Measurements from ENCODE around the gene JAML. TPM values are rescaled to one million over a fixed set of nuclear protein-coding genes. Genes with fewer than 3 reads are reported as not detected.

Gene JAML
- total and polyA plus RNA-seq, 2 of the 13 experiments (the other 11 are each of a cell fraction or from before 2014, with no cell fraction given) = 2.0 to 3.3 TPM

DNA sequence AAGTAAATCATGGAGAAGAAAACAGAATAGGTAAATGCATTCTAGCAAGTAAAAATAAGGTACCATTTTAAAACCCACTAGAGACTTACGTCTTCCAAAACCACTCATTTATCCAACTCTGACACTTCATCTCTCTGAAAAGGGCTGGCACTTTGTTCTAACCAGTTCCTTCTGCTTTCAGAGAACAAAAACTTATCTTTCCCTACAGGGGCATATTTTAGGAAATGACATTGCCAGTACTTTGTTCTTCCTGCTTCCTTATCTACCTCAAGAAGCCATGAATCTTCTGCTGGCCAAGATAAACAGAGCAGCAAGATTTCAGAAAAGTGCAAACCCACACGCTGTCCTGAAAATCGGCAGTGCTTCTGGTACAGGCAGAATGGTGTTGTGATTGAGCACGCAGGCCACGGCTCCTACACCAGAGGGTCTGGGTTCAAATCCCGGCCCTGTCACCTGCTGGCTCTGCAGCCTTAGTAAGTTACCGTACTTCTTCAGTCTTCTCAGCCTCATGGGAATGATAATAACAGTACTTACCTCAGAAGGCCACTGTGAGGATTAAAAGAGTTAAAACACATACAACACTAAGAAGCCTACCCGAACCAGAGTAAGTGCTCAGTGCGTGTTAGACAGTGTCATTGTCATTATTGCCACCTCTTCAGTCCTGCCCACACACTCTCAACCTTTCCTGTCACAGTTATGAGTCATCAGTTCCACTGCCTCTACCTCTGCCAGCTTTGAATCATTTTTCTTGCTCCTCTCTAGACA is 16.4 kb upstream of the JAML start:
- Histone ChIP-seq H3K4me2 (ENCODE audit: low read depth, low read length) (no peak overlapping the region), H3K9me3 (ENCODE audit: low read length) (no peaks in the 10 kb centered on the region), H4K20me1 (ENCODE audit: insufficient read depth, low read length) (no peaks in the 10 kb centered on the region), H3K27me3 (ENCODE audit: control insufficient read depth in 1 of 2, insufficient read depth in 2 of 2, low read length in 2 of 2) (no peaks in the 10 kb centered on the region), H3K4me3 (replicated peaks in 1 of 3; ENCODE audit: insufficient read depth in 1 of 3, low read depth in 2 of 3, low read length in 3 of 3) (no peak overlapping the region), H3K79me2 (ENCODE audit: insufficient read depth, low read length) (no peaks in the 10 kb centered on the region), H3K27ac (ENCODE audit: extremely low read length, insufficient read depth, low read length) (no peak overlapping the region), H2AFZ (ENCODE audit: low read length) (no peak overlapping the region), H3K9ac (ENCODE audit: insufficient read depth, low read depth, low read length) (no peak overlapping the region), H3K36me3 (replicated peaks in 1 of 2; ENCODE audit: control insufficient read depth in 1 of 2, insufficient read depth in 2 of 2, low read length in 2 of 2) (0 out of 5 replicates have a peak, but pooled peaks cover 0 to 7% of the 10 kb centered on the region in 2 experiments), H3K4me1 (ENCODE audit: insufficient read depth, low read length) (peaks cover 47% of the 10 kb centered on the region)
- POLR2A ChIA-PET = interaction anchor here (0.9 to 1.6 kb wide), 3 partner anchors 11 to 46 kb away, joined by 3 to 6 read pairs (median 5); partner anchors contain the start of genes MPZL2 and MPZL3
- TF ChIP-seq, protein P1, sequence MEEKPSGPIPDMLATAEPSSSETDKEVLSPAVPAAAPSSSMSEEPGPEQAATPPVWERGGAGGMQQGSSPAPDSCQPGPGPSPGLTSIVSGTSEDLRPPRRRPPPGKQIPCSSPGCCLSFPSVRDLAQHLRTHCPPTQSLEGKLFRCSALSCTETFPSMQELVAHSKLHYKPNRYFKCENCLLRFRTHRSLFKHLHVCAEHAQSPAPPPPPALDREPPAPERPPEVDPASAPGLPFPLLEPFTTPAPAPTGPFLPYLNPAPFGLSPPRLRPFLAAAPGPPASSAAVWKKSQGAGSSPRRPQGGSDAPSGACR (CRISPR knock-in tag; IDR thresholded peaks at IDR 0.05) = no peak
- TF ChIP-seq FOSL2 (CRISPR knock-in tag; IDR thresholded peaks at IDR 0.05) (peak; percentile 93), CREB1 (IDR thresholded peaks at IDR 0.05) (peak; percentile 67; the same call in 1 of the 2 replicates), CREB1 (CRISPR knock-in tag; IDR thresholded peaks at IDR 0.05) (no peak), SAP130 (CRISPR knock-in tag; IDR thresholded peaks at IDR 0.05; ENCODE audit: low read depth) (peak; percentile 26; the same call in 1 of the 2 replicates)
- peak; percentile 39 for DNase-seq (ENCODE audit: low spot score)
- FAIRE-seq = no peak
- peak; percentile 42; the same call in 2 of the 3 replicates for ATAC-seq
- in situ Hi-C loops (cut with HindIII; ENCODE audit: extremely low pct_ligation_motif_present, low pct_unique_long_range_greater_than_20kb) (no loop called here), intact Hi-C loops (cut with micrococcal nuclease; ENCODE audit: unreplicated experiment) (no loop called here)
- BruUV-seq (replicated peaks) = no TSS peak
- CTCF ChIA-PET (ENCODE audit: low intra/inter-chr PET ratio, low total read pairs) = no interaction called here
- WGBS (ENCODE audit: low lambda C conversion rate) = 80% methylated on average over 9 of the region's 9 CpGs

DNA sequence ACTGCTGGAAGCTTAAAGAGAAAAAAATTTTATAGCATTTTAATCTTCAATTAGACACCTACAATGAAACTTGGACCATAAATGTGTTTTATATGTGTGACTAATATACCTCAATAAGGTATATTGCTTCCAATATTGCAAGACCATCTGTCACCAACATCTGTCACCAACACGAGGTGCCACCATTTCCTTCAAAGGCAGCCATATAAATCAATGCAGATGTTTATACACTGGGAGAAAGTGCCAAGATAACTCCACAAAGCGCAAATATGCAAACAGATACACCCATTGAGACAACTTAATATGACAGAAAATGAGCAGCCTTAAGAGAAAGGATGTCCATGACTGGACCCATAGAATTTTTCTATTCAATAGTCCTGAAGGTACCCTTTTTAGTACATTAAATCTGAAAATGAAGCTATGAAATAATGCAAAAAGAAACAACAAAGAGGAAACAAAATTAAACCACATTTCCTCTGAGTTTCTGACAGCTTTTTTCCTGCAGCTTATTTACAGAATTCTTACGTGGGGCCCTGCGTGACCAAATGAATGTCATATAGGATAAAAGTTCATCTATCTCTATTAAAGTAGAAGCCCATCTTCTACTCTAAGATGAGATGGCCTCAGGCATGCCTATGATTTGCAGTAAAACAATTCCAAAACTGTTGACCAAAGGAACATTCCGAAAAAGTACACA is 14.8 kb upstream of the JAML start:
- Histone ChIP-seq H2AFZ (ENCODE audit: low read length) (no peak overlapping the region), H3K36me3 (replicated peaks in 1 of 2; ENCODE audit: control insufficient read depth in 1 of 2, insufficient read depth in 2 of 2, low read length in 2 of 2) (peaks cover 0 to 15% of the 10 kb centered on the region in 2 experiments; a peak in 3 of 5 replicates), H3K9me3 (ENCODE audit: low read length) (no peaks in the 10 kb centered on the region), H3K4me3 (replicated peaks in 1 of 3; ENCODE audit: insufficient read depth in 1 of 3, low read depth in 2 of 3, low read length in 3 of 3) (no peak overlapping the region), H3K9ac (ENCODE audit: insufficient read depth, low read depth, low read length) (no peak overlapping the region), H3K27me3 (ENCODE audit: control insufficient read depth in 1 of 2, insufficient read depth in 2 of 2, low read length in 2 of 2) (no peaks in the 10 kb centered on the region), H3K27ac (ENCODE audit: extremely low read length, insufficient read depth, low read length) (no peak overlapping the region), H4K20me1 (ENCODE audit: insufficient read depth, low read length) (no peaks in the 10 kb centered on the region), H3K79me2 (ENCODE audit: insufficient read depth, low read length) (no peaks in the 10 kb centered on the region), H3K4me2 (ENCODE audit: low read depth, low read length) (no peak overlapping the region), H3K4me1 (ENCODE audit: insufficient read depth, low read length) (peaks cover 40% of the 10 kb centered on the region)
- ATAC-seq (no peak), FAIRE-seq (no peak), DNase-seq (ENCODE audit: low spot score) (no peak)
- WGBS (ENCODE audit: low lambda C conversion rate) = 96% methylated on average over 5 of the region's 5 CpGs
- ChIA-PET POLR2A (no interaction called here), CTCF (ENCODE audit: low intra/inter-chr PET ratio, low total read pairs) (no interaction called here)
- BruUV-seq (replicated peaks) = no TSS peak
- intact Hi-C loops (cut with micrococcal nuclease; ENCODE audit: unreplicated experiment) (no loop called here), in situ Hi-C loops (cut with HindIII; ENCODE audit: extremely low pct_ligation_motif_present, low pct_unique_long_range_greater_than_20kb) (no loop called here)
- TF ChIP-seq, protein P2, sequence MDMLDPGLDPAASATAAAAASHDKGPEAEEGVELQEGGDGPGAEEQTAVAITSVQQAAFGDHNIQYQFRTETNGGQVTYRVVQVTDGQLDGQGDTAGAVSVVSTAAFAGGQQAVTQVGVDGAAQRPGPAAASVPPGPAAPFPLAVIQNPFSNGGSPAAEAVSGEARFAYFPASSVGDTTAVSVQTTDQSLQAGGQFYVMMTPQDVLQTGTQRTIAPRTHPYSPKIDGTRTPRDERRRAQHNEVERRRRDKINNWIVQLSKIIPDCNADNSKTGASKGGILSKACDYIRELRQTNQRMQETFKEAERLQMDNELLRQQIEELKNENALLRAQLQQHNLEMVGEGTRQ (IDR thresholded peaks at IDR 0.05; ENCODE audit: low read depth, low read length) = no peak
- TF ChIP-seq, protein P2 (CRISPR knock-in tag; IDR thresholded peaks at IDR 0.05; ENCODE audit: borderline replicate concordance) = no peak
